Measurements from ENCODE around the gene DAB2.
"Not testable (repeated sequence)": the region's sequence is repeated elsewhere in the genome, so short reads cannot be mapped to it uniquely, and the experiment has no call there.

Gene DAB2

GRCh38 chr5:39340506-39340905, 84.3 kb downstream of the DAB2 start:
- no peak for DNase-seq (ENCODE audit: low read depth in 2 of 2)

DNA sequence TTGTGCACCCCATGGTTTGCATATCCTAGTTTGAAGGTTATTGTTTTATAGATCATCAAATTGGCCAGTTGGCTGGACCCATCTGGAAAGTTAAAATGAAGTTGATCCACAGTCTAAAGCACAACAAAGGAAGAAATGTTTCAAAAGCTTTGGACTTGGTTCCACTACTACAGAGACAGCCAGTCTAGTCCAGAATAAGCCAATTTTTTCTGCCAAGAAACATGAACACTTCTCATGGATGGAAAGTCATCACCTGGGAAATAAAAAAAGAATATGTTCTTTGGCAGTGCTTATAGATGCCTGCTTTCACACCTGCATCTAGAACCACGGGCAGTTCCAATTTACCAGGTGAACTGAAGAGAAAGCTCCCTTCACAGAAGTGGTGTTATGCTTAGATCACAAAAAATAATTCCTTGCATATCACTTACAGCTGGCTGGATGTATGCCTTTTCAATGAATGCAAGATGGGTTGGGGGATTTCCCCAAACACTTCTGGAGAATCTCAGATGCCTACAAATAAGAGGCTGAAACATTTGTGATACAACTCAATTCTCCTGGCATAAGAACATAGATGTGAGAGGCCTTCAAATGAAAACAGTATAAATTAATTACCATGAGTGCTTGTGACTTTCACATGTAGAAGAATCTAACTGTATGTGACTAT, 87.4 kb downstream of the DAB2 start:
- no peak for DNase-seq (ENCODE audit: low read depth in 2 of 2)

DNA sequence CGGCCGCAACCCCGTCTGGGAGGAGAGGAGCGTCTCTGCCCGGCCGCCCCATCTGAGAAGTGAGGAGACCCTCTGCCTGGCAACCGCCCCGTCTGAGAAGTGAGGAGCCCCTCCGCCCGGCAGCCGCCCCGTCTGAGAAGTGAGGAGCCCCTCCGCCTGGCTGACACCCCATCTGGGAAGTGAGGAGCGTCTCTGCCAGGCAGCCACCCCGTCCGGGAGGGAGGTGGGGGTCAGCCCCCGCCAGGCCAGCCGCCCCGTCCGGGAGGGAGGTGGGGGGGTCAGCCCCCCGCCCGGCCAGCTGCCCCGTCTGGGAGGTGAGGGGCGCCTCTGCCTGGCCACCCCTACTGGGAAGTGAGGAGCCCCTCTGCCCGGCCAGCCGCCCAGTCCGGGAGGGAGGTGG, 90.5 kb downstream of the DAB2 start:
- not testable (repeated sequence) for DNase-seq (ENCODE audit: low read depth in 2 of 2)

DNA sequence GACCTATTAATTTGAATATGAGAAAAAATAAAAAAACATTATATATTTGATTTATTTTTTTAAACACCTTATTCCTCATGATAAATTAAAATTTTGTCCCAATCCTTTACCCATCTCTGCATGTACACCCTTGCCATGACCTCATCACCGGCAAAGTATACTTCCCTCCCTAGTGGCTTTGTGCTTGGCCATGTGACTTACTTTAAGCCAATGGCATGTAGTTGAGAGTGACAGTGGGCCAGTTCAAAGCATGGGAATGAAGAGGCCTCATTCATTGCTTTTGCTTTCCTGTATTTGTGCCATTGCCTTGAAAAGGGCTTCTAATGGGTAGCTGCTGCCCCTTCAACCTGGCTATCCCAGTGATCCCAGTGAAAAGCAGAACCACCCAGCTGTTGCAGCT, 91.7 kb downstream of the DAB2 start:
- DNase-seq (ENCODE audit: low read depth in 2 of 2), result no peak

GRCh38 chr5:39331861-39332381, 92.9 kb downstream of the DAB2 start:
- DNase-seq (ENCODE audit: low read depth in 2 of 2), result no peak

- no peak for DNase-seq (ENCODE audit: low read depth in 2 of 2)
Measured at GRCh38 chr5:39328731-39329130, 96.0 kb downstream of the DAB2 start.

- no peak for DNase-seq (ENCODE audit: low read depth in 2 of 2)
Measured at GRCh38 chr5:39323542-39323941, 101.2 kb downstream of the DAB2 start.

Data from stimulated activated CD8-positive, alpha-beta memory T cell treated with anti-CD3 and anti-CD28 coated beads, Interleukin-2, amount 100 ng/mL, for 1 hour (primary cell).